ENCODE results near the gene RAB7B.

GRCh38 chr1:205951746-205952145 is 51.4 kb downstream of the RAB7B start:
- TF ChIP-seq, protein P1, sequence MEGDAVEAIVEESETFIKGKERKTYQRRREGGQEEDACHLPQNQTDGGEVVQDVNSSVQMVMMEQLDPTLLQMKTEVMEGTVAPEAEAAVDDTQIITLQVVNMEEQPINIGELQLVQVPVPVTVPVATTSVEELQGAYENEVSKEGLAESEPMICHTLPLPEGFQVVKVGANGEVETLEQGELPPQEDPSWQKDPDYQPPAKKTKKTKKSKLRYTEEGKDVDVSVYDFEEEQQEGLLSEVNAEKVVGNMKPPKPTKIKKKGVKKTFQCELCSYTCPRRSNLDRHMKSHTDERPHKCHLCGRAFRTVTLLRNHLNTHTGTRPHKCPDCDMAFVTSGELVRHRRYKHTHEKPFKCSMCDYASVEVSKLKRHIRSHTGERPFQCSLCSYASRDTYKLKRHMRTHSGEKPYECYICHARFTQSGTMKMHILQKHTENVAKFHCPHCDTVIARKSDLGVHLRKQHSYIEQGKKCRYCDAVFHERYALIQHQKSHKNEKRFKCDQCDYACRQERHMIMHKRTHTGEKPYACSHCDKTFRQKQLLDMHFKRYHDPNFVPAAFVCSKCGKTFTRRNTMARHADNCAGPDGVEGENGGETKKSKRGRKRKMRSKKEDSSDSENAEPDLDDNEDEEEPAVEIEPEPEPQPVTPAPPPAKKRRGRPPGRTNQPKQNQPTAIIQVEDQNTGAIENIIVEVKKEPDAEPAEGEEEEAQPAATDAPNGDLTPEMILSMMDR (IDR thresholded peaks at IDR 0.05) = no peak
- TF ChIP-seq POLR2A (IDR thresholded peaks at IDR 0.05) = no peak

Data from uterus (tissue), 2 donors.